Uterus (tissue), 4 donors: ENCODE results near the gene CISD2. TPM values are rescaled to one million over a fixed set of nuclear protein-coding genes. Genes with fewer than 3 reads are reported as not detected.

Experiments used
- DNase-seq, 2 donors: peaks; one replicate each; pipeline ENCODE4 v3.0.0-alpha.2; 2019 to 2020
- H3K27ac ChIP-seq, 2 donors: fragments of 200-600 bp; sonication (generic); 1 replicate in 1 of 2; 2 replicates in 1 of 2; pipeline ENCODE4 v1.5.1; 2016 to 2018
- H3K27me3 ChIP-seq, 2 donors: fragments of 200-600 bp; sonication (generic); one replicate each; pipeline ENCODE4 v1.5.1; 2018 to 2019; ENCODE audit warnings: control low read depth in 1 of 2
- H3K36me3 ChIP-seq, 2 donors: fragments of 200-600 bp; sonication (generic); one replicate each; pipeline ENCODE4 v1.5.1; 2019; ENCODE audit warnings: control low read depth in 1 of 2
- H3K4me1 ChIP-seq, 2 donors: fragments of 200-600 bp; sonication (generic); one replicate each; pipeline ENCODE4 v1.5.1; 2018 to 2019; ENCODE audit warnings: control low read depth in 1 of 2
- H3K4me3 ChIP-seq, 2 donors: fragments of 200-600 bp; sonication (generic); 1 replicate in 1 of 2; 2 replicates in 1 of 2; pipeline ENCODE4 v1.5.1; 2018 to 2019; ENCODE audit warnings: mild to moderate bottlenecking in 1 of 2
- H3K9me3 ChIP-seq, 2 donors: fragments of 200-600 bp; sonication (generic); one replicate each; pipeline ENCODE4 v1.5.1; 2019; ENCODE audit warnings: control low read depth in 1 of 2
- POLR2A ChIP-seq, 2 donors: fragments of 450-650 bp; IDR thresholded peaks; one replicate each; pipeline ENCODE4 v1.6.1; 2016; ENCODE audit warnings: antibody characterized with exemption in 2 of 2, mild to moderate bottlenecking in 1 of 2, moderate library complexity in 1 of 2
- intact Hi-C: fragments of 100-400 bp; cut with DNase I; formaldehyde crosslinking; loops from one replicate; pipeline ENCODE4 v1.15.1; 2023; ENCODE audit warnings: low total_unique reads
- total RNA-seq, 4 donors: library from RNA; depleted of rRNA in 3 of 4; stranded (reverse); fragments of >200 nt in 3 of 4; gene quantifications; one replicate each; pipeline versions ENCODE4 v1.1.0 to v1.2.4, GENCODE V29; 2014 to 2023
- TF ChIP-seq, protein P1 (sequence below), 4 experiments: fragments of 200-600 bp in 2 of 4; fragments of 450-650 bp in 2 of 4; sonication (generic) in 2 of 4; IDR thresholded peaks; one replicate each; pipeline ENCODE4 v1.5.1; 2016 to 2019; ENCODE audit warnings: antibody characterized with exemption in 4 of 4, mild to moderate bottlenecking in 2 of 4, moderate library complexity in 1 of 4
- donor health status: DM: yes; HTN: yes; CAD: no.

Gene CISD2
- total RNA-seq, 4 donors from 2014 or later = 3.8 to 30.0 (median 19.4) TPM

DNA sequence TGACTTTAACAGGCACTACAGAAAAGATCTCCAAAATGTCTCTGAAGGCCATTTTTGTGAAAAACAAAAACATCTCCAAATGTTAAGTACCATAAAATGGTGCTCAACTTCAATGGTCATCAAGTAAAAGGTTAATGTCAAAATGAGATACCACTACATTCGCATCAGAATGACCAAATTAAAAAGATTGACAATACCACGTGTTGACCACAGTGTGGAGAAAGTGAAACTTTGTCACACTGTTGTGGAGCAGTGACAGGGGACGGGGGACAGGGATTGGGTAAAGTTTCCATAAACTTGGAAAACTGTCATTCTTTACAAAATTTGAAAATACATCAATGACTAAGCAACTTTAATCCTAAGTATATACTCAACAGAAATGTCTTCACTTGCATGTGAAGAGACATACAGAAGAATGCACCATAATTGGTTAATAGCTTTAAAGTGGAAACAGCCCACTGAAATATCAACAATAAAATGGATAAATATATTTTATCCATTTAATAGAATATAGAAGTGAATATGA, 19.1 kb upstream of the CISD2 start:
- no peak for TF ChIP-seq POLR2A (IDR thresholded peaks at IDR 0.05)
- TF ChIP-seq, protein P1, sequence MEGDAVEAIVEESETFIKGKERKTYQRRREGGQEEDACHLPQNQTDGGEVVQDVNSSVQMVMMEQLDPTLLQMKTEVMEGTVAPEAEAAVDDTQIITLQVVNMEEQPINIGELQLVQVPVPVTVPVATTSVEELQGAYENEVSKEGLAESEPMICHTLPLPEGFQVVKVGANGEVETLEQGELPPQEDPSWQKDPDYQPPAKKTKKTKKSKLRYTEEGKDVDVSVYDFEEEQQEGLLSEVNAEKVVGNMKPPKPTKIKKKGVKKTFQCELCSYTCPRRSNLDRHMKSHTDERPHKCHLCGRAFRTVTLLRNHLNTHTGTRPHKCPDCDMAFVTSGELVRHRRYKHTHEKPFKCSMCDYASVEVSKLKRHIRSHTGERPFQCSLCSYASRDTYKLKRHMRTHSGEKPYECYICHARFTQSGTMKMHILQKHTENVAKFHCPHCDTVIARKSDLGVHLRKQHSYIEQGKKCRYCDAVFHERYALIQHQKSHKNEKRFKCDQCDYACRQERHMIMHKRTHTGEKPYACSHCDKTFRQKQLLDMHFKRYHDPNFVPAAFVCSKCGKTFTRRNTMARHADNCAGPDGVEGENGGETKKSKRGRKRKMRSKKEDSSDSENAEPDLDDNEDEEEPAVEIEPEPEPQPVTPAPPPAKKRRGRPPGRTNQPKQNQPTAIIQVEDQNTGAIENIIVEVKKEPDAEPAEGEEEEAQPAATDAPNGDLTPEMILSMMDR (IDR thresholded peaks at IDR 0.05) = no peak
- H3K4me1 ChIP-seq = no peaks in the 10 kb centered on the region
- H3K27me3 ChIP-seq = no peaks in the 10 kb centered on the region
- H3K4me3 ChIP-seq = no peak overlapping the region
- H3K36me3 ChIP-seq = no peaks in the 10 kb centered on the region
- intact Hi-C loops = no loop called here
- no peaks in the 10 kb centered on the region for H3K9me3 ChIP-seq
- H3K27ac ChIP-seq = no peak overlapping the region
- no peak for DNase-seq

DNA sequence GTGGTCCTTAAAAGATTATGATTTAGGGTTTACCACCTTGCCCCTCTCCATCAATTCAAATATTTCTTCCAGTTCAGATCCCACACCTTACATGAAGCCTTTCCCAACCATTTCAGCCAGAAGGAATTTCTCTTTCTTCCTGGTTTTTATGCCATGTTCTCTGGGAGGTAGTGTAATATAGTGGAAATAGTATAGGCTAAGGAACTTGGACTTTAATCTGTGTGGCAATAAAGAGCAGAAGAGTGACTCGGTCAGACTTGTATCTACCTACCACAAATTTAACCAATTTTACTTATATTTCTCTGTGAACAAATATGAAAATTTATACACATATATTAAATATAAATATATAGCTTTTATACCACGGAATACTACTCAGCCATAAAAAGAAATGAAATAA, 18.4 kb upstream of the CISD2 start:
- Histone ChIP-seq H3K36me3 (no peaks in the 10 kb centered on the region), H3K27ac (no peak overlapping the region), H3K4me1 (no peaks in the 10 kb centered on the region), H3K4me3 (no peak overlapping the region), H3K9me3 (no peaks in the 10 kb centered on the region), H3K27me3 (no peaks in the 10 kb centered on the region)
- intact Hi-C loops = no loop called here
- DNase-seq = no peak
- TF ChIP-seq POLR2A (IDR thresholded peaks at IDR 0.05) = no peak
- TF ChIP-seq, protein P1 (IDR thresholded peaks at IDR 0.05) = no peak

DNA sequence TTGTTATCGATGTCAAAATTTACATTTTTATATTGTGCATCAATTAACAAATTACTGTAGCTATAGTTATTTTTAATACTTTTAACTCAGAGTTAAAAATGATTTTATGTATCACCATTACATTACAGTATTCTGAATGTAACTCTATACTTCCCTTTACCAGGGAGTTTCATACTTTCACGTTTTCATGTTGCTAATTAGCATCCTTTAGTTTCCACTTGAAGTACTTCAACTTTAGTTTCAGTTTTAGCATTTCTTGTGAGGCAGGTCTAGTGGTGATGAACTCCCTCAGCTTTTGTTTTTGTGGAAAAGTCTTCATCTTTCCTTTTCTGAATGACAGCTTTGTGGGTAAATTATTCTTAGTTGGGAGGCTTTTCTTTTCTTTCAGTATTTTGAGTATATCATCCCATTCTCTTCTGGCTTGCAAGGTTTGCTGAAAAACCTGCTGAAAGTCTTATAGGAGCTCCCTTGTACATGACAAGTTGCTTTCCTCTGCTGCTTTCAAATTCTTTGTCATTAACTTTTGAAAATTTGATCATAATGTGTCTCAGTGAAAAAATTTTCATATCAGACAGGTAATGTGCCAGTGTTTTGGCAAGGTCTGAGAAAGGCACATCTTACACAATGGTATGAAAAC, 9.8 kb upstream of the CISD2 start:
- Histone ChIP-seq H3K9me3 (peaks cover 0 to 3% of the 10 kb centered on the region in 2 donors), H3K36me3 (no peaks in the 10 kb centered on the region), H3K27ac (no peak overlapping the region), H3K4me3 (no peak overlapping the region), H3K27me3 (no peaks in the 10 kb centered on the region), H3K4me1 (no peaks in the 10 kb centered on the region)
- no peak for DNase-seq
- intact Hi-C loops = no loop called here
- no peak for TF ChIP-seq POLR2A (IDR thresholded peaks at IDR 0.05)
- TF ChIP-seq, protein P1 (IDR thresholded peaks at IDR 0.05) = no peak

DNA sequence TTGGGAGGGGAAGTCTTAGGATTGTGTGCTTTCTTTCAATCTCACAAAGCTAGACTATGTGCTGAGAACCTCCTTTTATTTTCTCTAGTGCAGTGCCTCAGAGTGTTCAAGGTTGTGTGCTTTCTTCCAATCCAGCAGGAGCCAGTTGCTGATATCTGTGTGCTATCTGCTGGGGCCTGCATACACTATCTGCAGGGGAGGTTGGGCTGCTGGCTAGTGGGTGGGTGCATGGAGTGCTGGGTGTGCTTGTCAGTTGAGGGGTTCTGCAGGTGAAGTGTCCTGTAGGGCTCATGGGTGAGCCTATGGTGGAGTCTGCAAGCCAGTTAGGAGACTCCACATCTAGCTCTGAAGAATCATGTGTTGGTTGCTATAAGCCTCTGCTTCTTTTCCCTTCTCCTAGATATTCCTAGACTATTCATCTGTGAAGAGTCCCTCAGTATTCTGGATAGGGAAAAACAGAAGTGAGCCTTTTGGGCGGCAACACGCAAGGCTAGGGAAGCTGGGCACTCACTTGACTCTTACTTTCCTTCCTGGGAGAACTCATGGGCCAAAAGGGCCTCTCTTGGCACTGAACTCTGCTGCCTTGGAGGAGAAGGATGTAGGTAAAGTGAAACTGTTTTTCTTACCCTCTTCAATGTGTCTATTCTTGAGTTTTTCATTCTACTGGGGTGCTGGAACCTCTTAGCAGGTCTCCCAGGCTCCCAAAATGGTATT, 8.0 kb upstream of the CISD2 start:
- TF ChIP-seq, protein P1 (IDR thresholded peaks at IDR 0.05) = no peak
- no peak for TF ChIP-seq POLR2A (IDR thresholded peaks at IDR 0.05)
- no peak overlapping the region for H3K27ac ChIP-seq
- intact Hi-C loops = no loop called here

DNA sequence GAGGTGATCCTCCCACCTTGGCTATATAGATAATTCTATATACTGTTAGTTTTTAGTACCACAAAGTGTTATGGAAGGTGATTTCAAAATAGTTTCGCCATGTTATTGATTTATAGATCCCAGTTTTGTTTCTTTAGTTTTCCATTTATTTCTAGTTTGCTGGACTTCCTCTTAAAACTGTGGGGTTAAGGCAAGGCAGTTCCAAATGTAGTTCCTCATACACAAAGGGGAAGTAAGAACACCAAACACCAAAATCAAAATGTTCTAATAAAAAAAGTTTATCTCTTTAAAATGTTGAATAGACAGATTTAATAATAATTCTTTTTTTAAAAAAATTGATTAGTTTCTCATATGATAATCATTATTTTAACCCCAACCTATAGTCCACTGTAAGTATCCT, 6.8 kb upstream of the CISD2 start:
- H3K27ac ChIP-seq = no peak overlapping the region
- no peaks in the 10 kb centered on the region for H3K27me3 ChIP-seq
- peaks cover 0 to under 1% of the 10 kb centered on the region in 2 donors for H3K4me1 ChIP-seq
- no peak for DNase-seq
- H3K36me3 ChIP-seq = no peaks in the 10 kb centered on the region
- TF ChIP-seq, protein P1 (IDR thresholded peaks at IDR 0.05) = no peak
- TF ChIP-seq POLR2A (IDR thresholded peaks at IDR 0.05) = no peak
- intact Hi-C loops = no loop called here
- no peak overlapping the region for H3K4me3 ChIP-seq
- peaks cover 0 to 3% of the 10 kb centered on the region in 2 donors for H3K9me3 ChIP-seq

More for the DNA sequence above, 8.0 kb upstream of the CISD2 start:
- no peaks in the 10 kb centered on the region for H3K27me3 ChIP-seq
- no peak overlapping the region for H3K4me3 ChIP-seq
- DNase-seq = no peak
- H3K4me1 ChIP-seq = no peaks in the 10 kb centered on the region
- H3K9me3 ChIP-seq = peaks cover 0 to 3% of the 10 kb centered on the region in 2 donors
- no peaks in the 10 kb centered on the region for H3K36me3 ChIP-seq
